ENCODE data around the gene ZSCAN5B.

ZSCAN5B gene

GRCh38 chr19:56146904-56147303 is 50.7 kb downstream of the ZSCAN5B start:
- in situ Hi-C loops (cut with MboI; ENCODE audit: low sequenced_read_pairs) = no loop called here

DNA sequence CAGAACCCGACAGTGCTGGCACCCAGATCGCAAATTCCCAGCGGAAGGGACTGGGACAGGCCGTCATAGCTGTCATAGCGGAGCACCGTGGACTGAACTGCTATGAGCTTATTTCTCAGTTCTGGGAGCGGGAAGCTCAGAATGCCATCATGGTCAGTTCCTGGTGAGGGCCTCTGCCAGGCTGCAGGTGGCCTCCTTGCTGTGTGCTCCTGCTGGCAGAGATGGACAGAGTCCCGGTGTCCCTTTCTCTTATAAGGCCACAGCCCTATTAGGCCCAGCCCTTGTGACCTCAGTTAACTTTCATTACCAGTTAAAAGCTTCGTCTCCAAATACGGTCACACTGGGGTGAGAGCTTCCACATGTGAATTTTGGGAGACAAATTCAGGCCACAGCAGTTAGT is 51.9 kb downstream of the ZSCAN5B start:
- in situ Hi-C loops (cut with MboI; ENCODE audit: low sequenced_read_pairs) = no loop called here

DNA sequence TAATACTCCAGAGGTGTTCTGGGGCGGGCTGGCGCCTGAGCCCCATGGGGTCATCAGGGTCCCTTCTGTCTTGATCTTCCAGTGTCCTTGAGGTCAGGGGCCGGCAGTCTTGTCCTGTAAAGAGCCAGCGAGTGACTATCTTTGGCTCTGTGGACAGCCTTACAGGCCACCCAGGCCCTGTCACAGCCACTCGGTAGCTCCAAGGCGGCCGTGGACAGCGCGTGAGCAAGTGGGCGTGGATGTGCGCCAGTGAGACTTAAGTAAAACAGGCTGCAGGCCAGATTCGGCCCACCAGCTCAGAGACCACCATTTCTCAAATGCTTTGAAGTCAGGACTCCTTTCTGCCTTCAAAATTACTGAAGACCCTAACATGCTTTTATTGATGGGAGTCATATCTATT is 52.8 kb downstream of the ZSCAN5B start:
- in situ Hi-C loops (cut with MboI; ENCODE audit: low sequenced_read_pairs) = no loop called here

GRCh38 chr19:56144376-56144775 is 53.2 kb downstream of the ZSCAN5B start:
- in situ Hi-C loops (cut with MboI; ENCODE audit: low sequenced_read_pairs) = no loop called here

DNA sequence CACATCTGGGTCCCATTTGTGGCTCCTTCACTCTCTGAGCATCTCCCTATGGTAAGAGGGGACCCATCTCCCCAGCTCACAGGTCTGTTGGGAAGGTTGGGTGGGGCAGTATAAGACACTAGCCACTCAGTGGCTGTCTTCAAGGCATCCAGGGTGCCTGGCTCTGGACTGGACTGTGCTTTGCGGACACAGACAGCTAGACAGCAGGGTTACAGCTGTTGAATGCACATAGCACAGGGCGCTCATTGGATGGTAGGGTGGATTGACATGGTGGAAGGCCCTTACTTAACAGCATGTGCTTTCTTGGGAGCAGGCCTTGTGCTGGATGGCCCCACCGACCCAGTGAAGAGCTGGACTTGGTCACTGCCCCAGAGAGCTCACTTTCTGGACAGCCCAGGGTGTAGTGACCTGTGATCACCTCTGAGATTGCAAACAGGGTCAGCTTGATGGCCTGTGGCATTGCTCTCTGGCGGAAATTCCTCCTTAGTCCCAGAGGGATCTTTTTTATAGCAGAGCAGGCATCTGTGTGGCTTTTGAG is 54.6 kb downstream of the ZSCAN5B start:
- in situ Hi-C loops (cut with MboI; ENCODE audit: low sequenced_read_pairs) = no loop called here

DNA sequence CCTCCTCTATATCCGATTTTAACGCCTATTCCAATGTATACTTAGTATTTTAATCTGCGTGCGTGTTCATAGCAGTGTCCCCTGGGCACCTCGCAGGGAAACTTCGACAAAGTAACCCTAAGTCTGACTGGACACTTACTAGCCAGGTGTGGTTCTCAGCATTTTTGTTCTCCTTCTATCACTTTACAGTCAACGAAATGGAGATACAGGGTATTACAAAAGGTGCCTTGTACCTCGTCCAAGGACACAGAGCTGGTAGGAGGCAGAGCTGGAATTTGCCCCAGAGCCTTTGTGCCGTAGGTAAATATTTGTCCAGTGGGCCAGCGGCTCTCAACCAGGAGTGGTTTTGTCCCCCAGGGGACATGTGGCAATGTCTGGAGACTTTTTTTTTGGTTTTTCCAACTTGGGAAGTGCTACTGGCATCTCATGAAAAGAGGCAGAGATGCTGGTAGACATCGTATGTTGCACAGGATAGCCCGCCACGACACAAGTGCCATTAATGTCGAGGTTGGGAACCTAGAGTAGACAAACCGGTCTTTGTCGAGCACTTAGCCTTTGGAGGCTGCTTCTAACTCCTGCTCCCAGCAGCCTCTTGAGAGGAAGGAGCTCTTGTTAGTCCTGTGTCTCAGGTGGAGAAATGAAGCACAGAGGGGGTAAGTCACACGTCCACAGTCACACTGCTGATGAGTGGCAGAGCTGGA is 55.3 kb downstream of the ZSCAN5B start:
- in situ Hi-C loops (cut with MboI; ENCODE audit: low sequenced_read_pairs) = no loop called here

DNA sequence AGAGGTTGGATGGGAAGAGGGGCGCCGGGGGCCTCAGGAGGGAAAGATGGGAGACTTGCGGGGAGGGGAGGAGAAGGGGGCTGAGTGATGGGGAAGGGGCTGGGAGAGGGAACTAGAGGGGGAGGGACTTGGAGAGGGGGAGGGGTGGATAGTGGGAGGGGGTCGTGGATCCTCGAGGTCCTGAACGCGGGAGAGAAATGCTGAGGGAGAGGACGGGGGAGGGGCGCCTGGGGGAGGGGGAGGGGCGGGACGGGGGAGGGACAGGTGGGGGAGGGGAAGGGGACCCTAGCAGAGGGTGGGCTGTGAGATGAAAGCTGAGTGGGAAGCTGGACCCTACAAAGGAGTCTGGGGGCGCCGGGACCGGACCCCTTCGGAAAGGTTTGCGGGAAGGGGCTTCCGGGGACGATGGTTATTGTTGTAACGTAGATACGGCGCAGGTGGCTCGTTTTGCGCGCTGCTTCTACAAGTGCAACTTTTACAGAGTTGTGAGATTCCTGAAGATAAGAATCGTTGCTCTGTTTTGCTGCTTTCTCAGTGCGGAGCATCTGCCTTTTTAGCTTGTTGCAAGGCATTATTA is 56.1 kb downstream of the ZSCAN5B start:
- in situ Hi-C loops (cut with MboI; ENCODE audit: low sequenced_read_pairs) = no loop called here

DNA sequence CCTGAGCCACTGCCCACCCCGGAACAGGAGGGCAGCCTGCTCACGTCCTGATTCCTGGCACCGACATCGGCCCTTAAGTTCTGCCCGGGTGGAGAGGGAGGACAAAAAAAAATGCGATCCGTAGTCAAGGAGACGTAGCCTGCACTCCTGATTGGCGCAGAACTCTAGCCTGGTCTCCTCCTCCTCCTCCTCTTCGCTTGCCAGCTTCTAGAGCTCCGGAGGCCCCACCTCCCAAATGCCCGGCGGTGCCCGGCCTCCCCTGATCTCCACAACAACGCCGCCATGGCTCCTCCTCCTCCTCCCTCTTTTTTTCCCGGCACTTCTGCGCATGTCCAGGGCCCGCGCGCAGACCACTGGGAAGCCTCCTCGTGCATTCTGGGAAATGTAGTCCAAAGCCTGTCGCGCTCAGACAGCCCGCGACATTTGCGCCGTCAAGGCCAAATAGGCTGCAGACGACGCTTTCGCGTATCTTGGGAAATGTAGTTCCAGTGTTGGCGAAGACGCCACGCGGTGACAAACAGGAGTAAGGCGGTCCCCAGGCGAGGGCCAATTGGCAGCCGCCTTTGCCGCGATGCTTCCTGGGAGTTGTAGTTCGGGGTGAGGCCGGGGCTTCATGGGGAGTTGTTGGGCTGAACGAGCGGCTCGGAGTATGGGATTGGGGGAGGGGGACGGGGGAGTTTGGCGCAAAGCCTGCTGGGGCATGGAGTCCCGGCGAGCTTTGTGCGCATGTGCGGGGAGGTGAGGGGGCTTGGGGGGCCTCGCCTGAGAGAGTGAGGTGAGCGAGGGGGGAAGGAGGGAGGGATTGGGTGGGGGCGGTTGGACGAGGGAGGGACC is 56.8 kb downstream of the ZSCAN5B start, which contains the start of gene ZNF444:
Gene ZNF444 (plus strand): TSS at position 705 of the 834 bp plus-strand sequence. CDS start 5,625 bp downstream, outside the sequence.
- in situ Hi-C loops (cut with MboI; ENCODE audit: low sequenced_read_pairs) = no loop called here

DNA sequence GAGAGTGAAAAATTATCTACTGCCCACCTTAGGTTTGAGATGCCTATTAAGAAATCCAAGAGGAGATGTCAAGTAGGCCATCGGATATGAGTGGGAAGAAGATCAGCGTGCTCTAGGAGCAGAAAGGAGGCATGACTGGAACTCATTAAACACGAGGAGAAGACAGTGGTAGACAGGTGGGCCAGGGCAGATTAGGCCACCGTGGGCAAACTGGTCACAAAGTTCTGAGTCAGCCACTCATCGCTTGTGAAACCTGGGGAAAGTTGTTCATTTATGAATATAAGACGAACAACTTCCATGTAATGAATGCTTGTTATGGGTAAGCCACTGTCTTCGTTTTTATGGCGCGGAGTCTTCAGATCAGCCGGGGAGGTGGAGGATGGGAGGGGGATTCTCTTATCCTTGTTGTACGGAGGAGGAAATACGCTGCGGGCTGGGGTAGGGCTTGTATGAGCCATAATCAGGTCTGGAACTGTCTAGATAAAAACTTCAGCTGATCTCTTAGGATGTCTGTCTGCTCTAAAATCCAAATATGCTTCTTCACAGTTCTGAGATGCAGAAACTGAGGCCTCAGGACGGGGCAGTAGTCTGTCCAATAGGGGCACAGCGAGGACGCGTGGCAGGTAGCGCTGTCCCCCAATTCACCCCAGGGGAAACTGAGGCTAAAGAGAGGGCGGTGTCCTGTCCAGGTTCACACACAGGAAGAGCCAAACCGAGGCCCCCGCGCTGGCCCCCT is 57.6 kb downstream of the ZSCAN5B start:
- in situ Hi-C loops (cut with MboI; ENCODE audit: low sequenced_read_pairs) = no loop called here
